CD14-positive monocyte (primary cell): ENCODE data around the gene ARHGEF18. TPM values are rescaled to one million over a fixed set of nuclear protein-coding genes. Genes with fewer than 3 reads are reported as not detected.

ENCODE experiments used
- DNase-seq, 3 donors: peaks; one replicate each; pipeline ENCODE4 v3.0.0-alpha.2; 2011 to 2022
- H2AFZ ChIP-seq: 2 replicates; pipeline ENCODE4 v1.6.0; 2012; ENCODE audit warnings: mild to moderate bottlenecking, low read depth, low read length, inconsistent platforms; ENCODE audit not compliant: insufficient read depth, poor library complexity, severe bottlenecking
- H3K27ac ChIP-seq, 2 donors: 1 replicate in 1 of 2; 2 replicates in 1 of 2; pipeline ENCODE4 v1.5.1; 2012 to 2013; ENCODE audit warnings: low read length in 2 of 2, control low read depth in 1 of 2, inconsistent platforms in 1 of 2, low read depth in 1 of 2, mild to moderate bottlenecking in 1 of 2
- H3K27me3 ChIP-seq, 2 donors: one replicate each; pipeline versions ENCODE4 v1.6.0 to v1.6.1; 2011 to 2013; ENCODE audit warnings: low read length in 2 of 2; ENCODE audit not compliant: control insufficient read depth in 2 of 2, insufficient read depth in 2 of 2
- H3K36me3 ChIP-seq, 2 donors: replicated peaks in 1 of 2; 1 replicate in 1 of 2; 2 replicates in 1 of 2; pipeline versions ENCODE4 v1.5.1 to v1.6.1; 2012 to 2013; ENCODE audit warnings: low read length in 2 of 2, control low read depth in 1 of 2, inconsistent platforms in 1 of 2, mild to moderate bottlenecking in 1 of 2; ENCODE audit not compliant: insufficient read depth in 2 of 2, control insufficient read depth in 1 of 2
- H3K4me1 ChIP-seq, 2 donors: 1 replicate in 1 of 2; 2 replicates in 1 of 2; pipeline versions ENCODE4 v1.5.1 to v1.6.1; 2012 to 2013; ENCODE audit warnings: low read length in 2 of 2, control low read depth in 1 of 2, inconsistent platforms in 1 of 2, mild to moderate bottlenecking in 1 of 2, moderate library complexity in 1 of 2; ENCODE audit not compliant: insufficient read depth in 2 of 2, control insufficient read depth in 1 of 2
- H3K4me2 ChIP-seq: replicated peaks from 2 replicates; pipeline ENCODE3; 2012; ENCODE audit warnings: low read length, moderate library complexity, mild to moderate bottlenecking; ENCODE audit not compliant: poor library complexity, severe bottlenecking; ENCODE audit errors: extremely low read depth
- H3K4me3 ChIP-seq, 3 experiments: fragments of 200-600 bp in 1 of 3; sonication (generic) in 1 of 3; replicated peaks in 1 of 3; 1 replicate in 2 of 3; 2 replicates in 1 of 3; pipeline ENCODE4 v1.5.1; 2011 to 2013; ENCODE audit warnings: low read length in 3 of 3, mild to moderate bottlenecking in 3 of 3, control low read depth in 2 of 3, low read depth in 2 of 3, inconsistent platforms in 1 of 3, moderate library complexity in 1 of 3
- H3K79me2 ChIP-seq: 2 replicates; pipeline ENCODE4 v1.6.0; 2012; ENCODE audit warnings: mild to moderate bottlenecking, control low read depth, inconsistent platforms, low read length, moderate library complexity; ENCODE audit not compliant: insufficient read depth
- H3K9ac ChIP-seq: 2 replicates; pipeline ENCODE4 v1.6.0; 2017; ENCODE audit warnings: low read length, mild to moderate bottlenecking; ENCODE audit not compliant: insufficient read depth, poor library complexity, severe bottlenecking
- H3K9me3 ChIP-seq, 2 donors: replicated peaks in 1 of 2; 1 replicate in 1 of 2; 2 replicates in 1 of 2; pipeline versions ENCODE4 v1.5.1 to v1.6.1; 2012 to 2013; ENCODE audit warnings: low read length in 2 of 2, control low read depth in 1 of 2; ENCODE audit not compliant: control insufficient read depth in 1 of 2, insufficient read depth in 1 of 2
- H4K20me1 ChIP-seq: 2 replicates; pipeline ENCODE4 v1.6.0; 2012; ENCODE audit warnings: mild to moderate bottlenecking, low read length, control low read depth, moderate library complexity; ENCODE audit not compliant: insufficient read depth
- H3K27ac Mint-ChIP-seq, 7 donors: one replicate each; pipeline ENCODE4 v1.8.0; 2020; ENCODE audit warnings: mild to moderate bottlenecking in 7 of 7, mixed read lengths in 7 of 7, moderate library complexity in 6 of 7, inconsistent platforms in 2 of 7
- H3K27me3 Mint-ChIP-seq, 3 donors: one replicate each; pipeline ENCODE4 v1.8.0; 2021 to 2022; ENCODE audit warnings: low read depth in 3 of 3, mild to moderate bottlenecking in 3 of 3, mixed read lengths in 3 of 3, moderate library complexity in 3 of 3, inconsistent platforms in 1 of 3
- H3K36me3 Mint-ChIP-seq, 2 donors: one replicate each; pipeline ENCODE4 v1.8.0; 2020; ENCODE audit warnings: mixed read lengths in 2 of 2, inconsistent platforms in 1 of 2, mild to moderate bottlenecking in 1 of 2
- H3K4me1 Mint-ChIP-seq: one replicate; pipeline ENCODE4 v1.8.0; 2020; ENCODE audit warnings: mild to moderate bottlenecking, mixed read lengths
- H3K4me3 Mint-ChIP-seq, 2 donors: one replicate each; pipeline ENCODE4 v1.8.0; 2020; ENCODE audit warnings: mild to moderate bottlenecking in 2 of 2, mixed read lengths in 2 of 2, moderate library complexity in 1 of 2
- H3K9me3 Mint-ChIP-seq, 7 donors: one replicate each; pipeline ENCODE4 v1.8.0; 2020 to 2022; ENCODE audit warnings: mixed read lengths in 7 of 7, mild to moderate bottlenecking in 6 of 7, moderate library complexity in 6 of 7, inconsistent platforms in 2 of 7
- CTCF ChIP-seq: fragments of 200-600 bp; IDR thresholded peaks from one replicate; pipeline ENCODE4 v1.8.0; 2022; ENCODE audit warnings: antibody characterized with exemption, mild to moderate bottlenecking
- WGBS: methylation state at CpG from one replicate; pipeline ENCODE4 v1.1.5; 2013; ENCODE audit warnings: missing lambda C conversion rate; ENCODE audit not compliant: insufficient coverage; 5-methylcytosine and 5-hydroxymethylcytosine counted together
- intact Hi-C, 2 donors: fragments of 100-400 bp; cut with micrococcal nuclease; formaldehyde crosslinking; loops; one replicate each; pipeline versions ENCODE4 v1.15.0 to v1.15.1; 2023
- polyA plus RNA-seq, 3 donors: library from polyadenylated mRNA; depleted of rRNA in 1 of 3; unstranded in 2 of 3; stranded (reverse) in 1 of 3; fragments of 300-500 nt in 2 of 3; fragments of >200 nt in 1 of 3; fragmentation: Illumina TruSeq in 2 of 3; gene quantifications; 1 replicate in 2 of 3; 2 replicates in 1 of 3; pipeline ENCODE4 v1.2.3, GENCODE V29; 2012 to 2021

Gene ARHGEF18
- polyA plus RNA-seq, 3 donors: 0.46 to 18.9 (median 0.87) TPM

GRCh38 chr19:7327802-7328201, 20.9 kb upstream of the ARHGEF18 start:
- no CpG with 5 or more reads among the region's 1 CpG for WGBS
- no peak overlapping the region for H3K4me2 ChIP-seq

GRCh38 chr19:7328647-7329046, 20.1 kb upstream of the ARHGEF18 start:
- no peak overlapping the region for H2AFZ ChIP-seq
- H3K4me1 ChIP-seq: peaks cover 6 to 8% of the 10 kb centered on the region in 2 donors
- no peaks in the 10 kb centered on the region for H4K20me1 ChIP-seq
- no peak overlapping the region for H3K27ac Mint-ChIP-seq
- H3K9me3 ChIP-seq: peaks cover 0 to 4% of the 10 kb centered on the region in 2 donors
- no peak overlapping the region for H3K9ac ChIP-seq
- H3K4me3 Mint-ChIP-seq: no peak overlapping the region
- no peaks in the 10 kb centered on the region for H3K36me3 ChIP-seq
- no peak for TF ChIP-seq CTCF
- H3K27me3 Mint-ChIP-seq: peaks cover 0 to 5% (median 4%) of the 10 kb centered on the region in 3 donors
- no peaks in the 10 kb centered on the region for H3K36me3 Mint-ChIP-seq
- H3K27me3 ChIP-seq: no peaks in the 10 kb centered on the region
- H3K4me3 ChIP-seq: no peak overlapping the region
- H3K79me2 ChIP-seq: no peaks in the 10 kb centered on the region
- WGBS: no CpG with 5 or more reads among the region's 4 CpGs
- H3K4me2 ChIP-seq: no peak overlapping the region
- intact Hi-C loops: no loop called here
- H3K27ac ChIP-seq: no peak overlapping the region
- no peak for DNase-seq
- H3K4me1 Mint-ChIP-seq: peaks cover 13% of the 10 kb centered on the region
- peaks cover 0 to 9% (median 4%) of the 10 kb centered on the region in 7 donors for H3K9me3 Mint-ChIP-seq

More at GRCh38 chr19:7327802-7328201, 20.9 kb upstream of the ARHGEF18 start:
- Mint-ChIP-seq H3K27me3 (peaks cover 0 to 1% (median 0%) of the 10 kb centered on the region in 3 donors), H3K9me3 (peaks cover 0 to 9% (median 4%) of the 10 kb centered on the region in 7 donors), H3K27ac (no peak overlapping the region), H3K36me3 (no peaks in the 10 kb centered on the region), H3K4me3 (no peak overlapping the region), H3K4me1 (peaks cover 5% of the 10 kb centered on the region)
- Histone ChIP-seq H3K27ac (no peak overlapping the region), H3K36me3 (no peaks in the 10 kb centered on the region), H2AFZ (no peak overlapping the region), H3K9ac (no peak overlapping the region), H3K27me3 (no peaks in the 10 kb centered on the region), H3K79me2 (no peaks in the 10 kb centered on the region), H3K4me3 (no peak overlapping the region), H4K20me1 (no peaks in the 10 kb centered on the region), H3K9me3 (peaks cover 0 to 4% of the 10 kb centered on the region in 2 donors), H3K4me1 (no peaks in the 10 kb centered on the region)
- DNase-seq: no peak
- TF ChIP-seq CTCF: no peak
- intact Hi-C loops: no loop called here
